GF-D8 (cell line): ENCODE data around the gene TMEM135.
"Not testable (repeated sequence)": the region's sequence is repeated elsewhere in the genome, so short reads cannot be mapped to it uniquely, and the experiment has no call there.

Experiments
- DNase-seq: peaks from one replicate; lab custom pipeline; 2025; lab: John Stamatoyannopoulos, UW

TMEM135 gene

DNA sequence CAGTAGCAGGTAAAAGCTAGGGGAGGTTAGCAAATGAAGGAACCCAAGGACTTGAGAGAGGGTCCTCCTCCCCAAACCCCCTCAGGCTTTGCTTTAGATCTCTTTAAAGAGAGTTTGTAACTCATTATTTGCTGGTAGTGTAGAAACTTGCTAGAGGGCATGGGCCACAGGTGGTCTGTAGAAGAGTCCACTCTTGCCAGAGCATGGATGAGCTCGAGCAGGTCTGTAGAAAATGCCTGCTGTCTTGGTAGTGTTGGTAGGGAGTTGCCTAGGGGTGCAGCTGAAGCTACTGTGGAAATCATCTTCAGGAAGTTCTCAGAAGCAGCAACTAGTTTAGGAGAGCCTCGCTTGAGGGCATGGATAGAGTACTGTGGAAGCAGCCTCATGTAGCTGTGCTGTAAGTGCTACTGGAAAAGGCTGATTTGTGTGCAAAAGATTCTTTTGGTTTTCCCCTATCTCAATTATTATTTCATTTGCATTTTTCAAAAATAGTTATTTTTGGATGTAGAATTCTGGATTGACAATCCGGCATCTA lies 104.3 kb downstream of the TMEM135 start:
- no peak for DNase-seq

DNA sequence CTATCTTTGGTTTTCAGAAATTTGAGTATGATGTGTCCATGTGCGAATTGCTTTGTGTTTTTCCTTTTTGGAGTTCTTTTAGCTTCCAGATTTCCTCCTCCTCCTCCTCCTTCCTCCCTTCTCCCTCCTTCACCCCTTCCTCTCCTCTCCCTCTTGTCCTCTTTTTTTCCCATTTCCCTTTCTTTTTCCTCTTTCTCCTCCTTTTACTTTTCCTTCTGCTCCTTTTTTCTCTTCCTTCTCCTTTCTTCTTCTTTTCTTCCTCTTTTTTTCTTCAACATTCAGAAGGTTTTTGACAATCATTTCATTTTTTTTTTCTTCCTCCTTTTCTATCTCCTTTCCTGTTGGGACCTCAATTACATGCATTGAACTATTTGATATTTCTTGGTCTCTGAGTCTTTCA lies 104.9 kb downstream of the TMEM135 start:
- no peak for DNase-seq

DNA sequence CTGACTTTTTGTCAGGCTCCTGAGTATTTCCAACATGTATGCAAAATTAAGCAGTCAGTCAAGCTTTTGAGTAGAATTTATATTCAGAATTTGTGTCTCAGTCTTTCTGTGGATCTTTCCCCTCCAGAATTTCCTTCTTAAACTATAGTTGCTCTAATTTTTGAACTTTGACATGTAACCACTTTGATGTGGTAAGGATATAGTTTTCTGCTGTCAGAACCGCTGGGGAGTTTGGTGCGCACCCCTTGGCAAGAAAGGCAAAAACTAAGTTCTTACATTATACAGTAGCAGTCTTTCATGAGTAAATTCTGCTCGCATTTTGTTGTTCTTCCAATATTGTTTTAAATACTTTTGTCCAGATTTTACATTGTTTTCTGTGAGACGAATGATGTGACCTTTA lies 105.9 kb downstream of the TMEM135 start:
- DNase-seq, result no peak

DNA sequence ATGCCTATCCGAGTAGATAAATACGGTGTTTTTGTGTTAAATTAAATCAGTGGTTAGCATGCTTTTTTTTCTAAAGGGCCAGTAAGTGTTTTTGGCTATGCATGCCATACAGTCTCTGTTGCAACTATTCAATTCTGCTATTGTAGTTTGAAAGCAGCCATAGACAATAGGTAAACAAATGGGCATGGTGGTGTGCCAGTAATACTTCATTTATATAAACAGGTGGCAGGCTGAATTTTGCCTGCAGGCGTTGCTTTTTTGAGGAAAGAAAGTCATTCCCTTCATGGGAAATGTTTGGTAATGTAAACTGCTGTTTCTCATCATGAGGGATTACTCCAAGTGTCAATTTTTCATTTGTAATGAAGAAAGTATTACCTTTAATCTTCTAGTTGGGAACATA lies 106.5 kb downstream of the TMEM135 start:
- no peak for DNase-seq

DNA sequence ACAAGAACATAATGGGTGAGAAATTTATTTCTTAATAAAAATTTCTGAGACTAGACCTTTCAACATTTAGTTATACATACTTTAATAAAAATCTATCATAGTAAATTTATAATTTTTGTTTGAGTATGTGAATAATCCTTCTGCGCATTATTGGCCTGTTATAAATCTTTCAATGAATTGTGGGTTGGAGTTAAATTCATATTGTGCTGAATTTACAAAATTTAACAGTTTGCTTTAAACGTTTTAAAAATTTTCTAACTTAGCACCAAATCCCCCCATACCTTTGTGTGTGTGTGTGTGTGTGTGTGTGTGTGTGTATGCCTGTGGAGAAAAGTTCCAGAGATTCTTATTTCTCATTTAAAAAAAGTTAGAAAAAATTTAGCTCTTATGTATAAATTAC lies 111.0 kb downstream of the TMEM135 start:
- DNase-seq, result no peak

DNA sequence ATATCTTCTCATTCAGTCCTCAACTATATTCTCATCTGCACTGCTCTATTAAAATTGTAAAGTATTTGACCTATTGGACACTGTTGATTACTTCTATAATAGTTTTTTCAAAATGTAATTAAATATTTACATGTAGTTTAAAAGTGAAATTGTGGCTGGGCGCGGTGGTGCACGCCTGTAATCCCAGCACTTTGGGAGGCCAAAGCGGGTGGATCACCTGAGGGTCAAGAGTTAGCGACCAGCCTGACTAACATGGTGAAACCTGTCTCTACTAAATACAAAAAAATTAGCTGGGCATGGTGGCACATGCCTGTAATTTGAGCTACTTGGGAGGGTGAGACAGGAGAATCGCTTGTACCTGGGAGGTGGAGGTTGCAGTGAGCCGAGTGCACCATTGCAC lies 112.0 kb downstream of the TMEM135 start:
- not testable (repeated sequence) for DNase-seq

DNA sequence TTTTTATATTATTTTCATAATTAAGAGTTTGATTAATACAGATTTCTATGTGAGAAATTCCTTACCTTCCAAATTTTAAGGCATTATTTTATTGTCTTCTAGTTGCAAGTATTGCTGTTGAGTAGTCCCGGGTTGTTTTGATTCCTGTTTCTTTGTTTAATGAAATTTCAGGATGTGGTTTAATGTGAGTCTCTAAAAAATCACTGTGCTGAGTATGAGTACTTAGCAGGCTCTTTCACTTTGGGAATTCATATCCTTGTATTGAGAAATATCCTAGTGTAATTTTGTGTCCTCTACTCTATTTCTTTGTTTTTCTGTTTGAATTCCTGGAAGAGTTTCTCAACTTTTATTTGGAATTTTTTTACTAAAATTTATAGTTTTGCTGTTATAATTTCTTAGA lies 113.2 kb downstream of the TMEM135 start:
- no peak for DNase-seq

DNA sequence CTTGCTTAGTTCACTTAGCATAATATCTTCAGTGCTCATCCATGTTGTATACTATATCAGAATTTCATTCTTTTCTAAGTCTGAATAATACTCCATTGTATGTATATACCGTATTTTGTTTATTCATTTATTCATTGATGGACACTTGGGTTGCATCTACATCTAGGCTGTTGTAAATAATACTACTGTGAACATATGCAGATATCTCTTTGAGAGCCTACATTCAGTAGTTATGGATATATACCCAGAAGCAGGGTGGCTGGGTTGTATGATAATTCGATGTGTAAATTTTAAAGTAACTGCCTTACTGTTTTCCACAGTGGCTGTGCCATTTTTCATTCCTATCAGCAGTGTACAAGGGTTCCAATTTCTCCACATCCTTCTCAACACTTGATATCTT lies 116.5 kb downstream of the TMEM135 start:
- no peak for DNase-seq

DNA sequence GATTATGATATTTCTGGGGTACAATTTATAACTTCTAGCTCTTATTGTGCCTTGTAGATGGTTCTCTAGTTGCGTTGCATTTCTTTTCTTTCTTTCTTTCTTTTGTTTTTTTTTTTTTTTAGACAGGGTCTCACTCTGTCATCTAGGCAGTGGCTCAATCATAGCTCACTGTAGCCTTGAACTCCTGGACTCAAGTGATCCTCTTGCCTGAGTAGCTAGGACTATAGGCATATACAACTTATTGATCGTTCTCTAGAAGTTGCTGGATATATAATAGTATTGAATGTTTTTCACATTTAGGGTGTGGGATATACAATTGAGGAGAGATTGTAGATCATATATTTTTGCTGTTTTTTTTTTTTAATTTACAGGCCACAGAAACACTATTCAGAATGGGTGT lies 119.2 kb downstream of the TMEM135 start:
- no peak for DNase-seq

DNA sequence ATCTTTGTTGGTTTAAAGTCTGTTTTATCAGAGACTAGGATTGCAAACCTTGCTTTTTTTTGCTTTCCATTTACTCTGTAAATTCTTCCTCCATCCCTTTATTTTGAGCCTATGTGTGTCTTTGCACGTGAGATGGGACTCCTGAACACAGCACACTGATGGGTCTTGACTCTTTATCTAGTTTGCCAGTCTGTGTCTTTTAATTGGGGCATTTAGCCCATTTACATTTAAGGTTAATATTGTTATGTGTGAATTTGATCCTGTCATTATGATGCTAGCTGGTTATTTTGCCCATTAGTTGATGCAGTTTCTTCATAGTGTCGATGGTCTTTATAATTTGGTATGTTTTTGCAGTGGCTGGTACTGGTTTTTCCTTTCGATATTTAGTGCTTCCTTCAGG lies 131.3 kb downstream of the TMEM135 start:
- DNase-seq, result not testable (repeated sequence)

DNA sequence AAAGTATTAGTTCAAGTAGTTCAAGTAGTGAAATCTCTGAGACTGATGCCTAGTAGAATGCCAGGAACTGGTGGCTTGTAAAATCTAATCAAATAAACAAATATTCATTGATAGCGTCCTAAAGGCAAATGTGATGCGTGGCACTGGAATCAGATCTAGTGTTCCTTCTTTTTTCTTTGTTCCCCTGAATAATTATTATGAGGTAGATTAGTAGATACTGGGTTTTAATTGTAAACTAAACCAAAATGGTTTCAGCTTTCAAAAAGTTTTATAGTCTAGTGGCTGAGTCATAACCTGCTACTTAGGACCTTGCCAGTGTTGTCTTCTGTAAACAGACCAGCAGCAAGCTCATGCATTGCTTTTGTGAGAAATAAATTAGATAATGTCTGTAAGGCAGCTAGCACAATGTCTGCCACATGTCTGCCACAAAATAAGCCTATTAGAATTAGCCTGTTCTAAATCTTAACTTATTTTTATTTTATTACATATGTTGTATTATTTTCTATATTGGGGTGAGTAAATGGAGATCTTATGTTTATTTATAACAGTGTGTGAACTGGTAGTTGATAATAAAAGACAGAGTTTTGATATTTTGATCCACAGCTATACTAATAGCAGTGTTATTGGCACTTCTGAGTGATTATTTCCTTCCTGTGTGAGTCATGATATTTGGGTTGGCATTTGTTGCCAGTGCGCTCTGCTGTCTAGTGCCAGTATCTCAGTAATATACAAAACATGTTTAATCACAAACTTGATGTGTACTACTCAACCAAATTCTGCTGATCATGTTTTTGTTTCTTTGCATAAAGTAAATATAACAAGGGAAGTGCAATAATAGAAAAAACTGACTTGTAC lies 135.7 kb downstream of the TMEM135 start:
- DNase-seq, result no peak

DNA sequence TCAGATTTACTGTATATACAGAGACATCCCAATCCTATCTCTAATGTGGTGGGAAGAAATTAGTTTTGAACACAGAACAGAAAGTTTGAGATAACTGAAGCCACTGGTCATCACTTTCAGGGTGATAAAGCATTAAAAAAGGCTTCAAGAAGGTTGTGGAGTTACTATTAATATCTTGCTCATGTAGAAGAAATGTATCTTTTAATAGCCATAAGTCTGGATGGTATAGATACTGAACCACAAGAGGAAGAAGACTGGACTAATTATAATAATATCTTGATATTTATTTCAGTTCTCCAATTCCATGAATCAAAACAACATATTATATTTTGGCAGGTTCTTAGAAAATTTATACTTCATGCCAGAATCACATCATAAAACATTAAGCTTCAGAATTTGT lies 137.1 kb downstream of the TMEM135 start:
- no peak for DNase-seq

DNA sequence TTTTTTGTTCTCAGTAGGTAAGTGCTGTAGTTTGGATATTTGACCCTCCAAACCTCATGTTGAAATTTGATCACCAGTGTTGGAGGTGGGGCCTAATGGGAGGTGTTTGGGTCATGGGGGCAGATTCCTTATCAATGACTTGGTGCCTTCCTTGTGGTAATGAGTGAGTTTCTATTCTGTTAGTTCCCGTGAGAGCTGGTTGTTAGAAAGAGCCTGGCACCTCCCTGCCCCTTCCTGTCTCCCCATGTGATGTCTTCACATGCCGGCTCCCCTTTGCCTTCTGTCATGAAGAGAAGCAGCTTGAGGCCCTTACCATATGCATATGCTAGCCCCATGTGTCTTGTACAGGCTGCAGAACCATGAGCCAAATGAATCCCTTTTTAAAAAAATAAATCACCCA lies 138.3 kb downstream of the TMEM135 start:
- no peak for DNase-seq

DNA sequence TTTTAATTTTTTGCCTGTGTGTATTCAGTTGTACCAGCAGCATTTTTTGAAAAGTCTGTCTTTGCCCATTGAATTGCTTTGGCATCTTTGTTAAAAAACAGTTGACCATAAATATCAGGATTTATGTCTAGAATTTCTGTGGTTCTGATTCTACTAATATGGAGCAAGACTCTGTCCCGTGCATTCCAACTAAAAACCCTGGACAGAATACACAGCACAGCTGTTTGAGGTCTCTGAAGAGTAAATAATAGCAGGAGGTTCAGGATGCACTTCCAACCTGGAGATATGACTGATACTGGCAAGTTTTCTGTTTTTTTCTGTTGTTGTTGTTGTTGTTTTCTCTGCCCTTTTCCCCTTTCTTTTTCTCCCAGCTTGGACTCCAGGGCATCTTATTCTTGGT lies 141.9 kb downstream of the TMEM135 start:
- no peak for DNase-seq

DNA sequence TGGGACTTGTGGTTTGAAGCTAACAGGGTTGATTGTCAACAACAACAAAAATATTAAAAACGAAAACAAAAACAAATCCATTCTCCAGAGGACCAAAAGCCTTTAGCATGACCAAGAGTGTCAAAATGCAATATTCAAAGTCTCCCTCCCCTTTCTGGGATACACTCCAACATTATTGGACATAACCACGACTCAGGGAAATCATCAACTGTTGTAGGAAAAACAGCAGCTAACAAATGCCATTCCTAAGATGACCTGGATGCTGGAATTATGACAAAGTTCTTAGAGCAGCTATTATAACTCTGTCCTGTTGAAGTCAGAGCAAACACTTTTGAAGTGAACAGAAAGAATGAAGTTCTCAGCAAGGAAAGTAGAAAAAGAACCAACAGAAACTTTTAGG lies 143.0 kb downstream of the TMEM135 start:
- no peak for DNase-seq

DNA sequence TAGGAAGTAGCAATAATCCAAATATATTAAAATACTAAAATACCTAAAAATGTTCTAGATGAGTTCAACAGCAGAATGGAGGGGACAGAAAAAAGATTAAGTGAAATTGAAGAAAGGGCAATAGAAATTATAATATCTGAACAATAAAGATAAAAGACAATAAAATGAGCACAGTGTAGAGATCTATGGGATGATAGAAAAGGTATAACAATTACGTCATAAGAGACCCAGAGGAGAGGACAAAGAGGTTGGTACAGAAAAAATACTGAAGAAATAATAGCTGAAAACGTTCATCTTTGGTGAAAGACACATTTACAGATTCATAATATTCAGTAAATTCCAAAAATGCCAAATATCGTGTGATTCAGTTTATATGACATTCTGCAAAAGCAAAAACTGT lies 143.4 kb downstream of the TMEM135 start:
- DNase-seq, result no peak

DNA sequence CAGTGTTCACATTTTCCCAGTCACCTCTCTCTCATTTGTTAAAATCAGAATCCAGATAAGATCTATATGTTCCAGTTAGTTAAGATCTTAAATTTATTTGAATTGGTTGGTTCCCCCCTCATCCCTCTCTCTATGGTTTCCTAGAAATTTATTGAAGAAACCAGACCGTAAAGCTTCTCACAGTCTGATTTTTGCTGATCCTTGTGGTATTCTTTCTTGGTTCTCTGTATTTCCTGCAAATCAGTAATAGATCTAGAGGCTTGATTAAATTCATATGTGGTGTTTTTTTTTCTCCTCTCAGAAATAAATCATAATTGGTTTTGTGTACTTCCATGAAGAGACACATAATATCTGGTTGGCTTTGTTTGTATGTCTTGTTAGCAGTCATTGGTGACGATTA lies 147.5 kb downstream of the TMEM135 start:
- DNase-seq, result no peak

DNA sequence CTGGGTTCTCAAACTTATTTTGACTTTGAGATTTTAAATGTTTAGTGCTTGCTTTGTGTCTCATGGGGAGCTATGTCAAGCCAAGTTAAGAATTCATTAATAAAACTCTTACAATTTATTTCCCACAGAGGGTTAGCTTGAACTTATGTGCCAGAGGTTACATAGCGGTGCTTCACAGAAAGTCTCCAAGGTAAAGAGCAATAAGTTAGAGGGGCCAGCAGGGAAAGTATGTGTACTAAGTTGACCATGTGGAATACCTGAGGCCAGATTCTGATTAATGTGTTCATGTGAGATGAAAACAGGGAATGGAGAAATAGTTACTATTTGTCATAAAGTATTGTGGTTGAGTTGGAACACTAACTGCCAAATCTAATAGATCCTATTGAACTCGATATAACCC lies 149.3 kb downstream of the TMEM135 start:
- DNase-seq, result no peak

DNA sequence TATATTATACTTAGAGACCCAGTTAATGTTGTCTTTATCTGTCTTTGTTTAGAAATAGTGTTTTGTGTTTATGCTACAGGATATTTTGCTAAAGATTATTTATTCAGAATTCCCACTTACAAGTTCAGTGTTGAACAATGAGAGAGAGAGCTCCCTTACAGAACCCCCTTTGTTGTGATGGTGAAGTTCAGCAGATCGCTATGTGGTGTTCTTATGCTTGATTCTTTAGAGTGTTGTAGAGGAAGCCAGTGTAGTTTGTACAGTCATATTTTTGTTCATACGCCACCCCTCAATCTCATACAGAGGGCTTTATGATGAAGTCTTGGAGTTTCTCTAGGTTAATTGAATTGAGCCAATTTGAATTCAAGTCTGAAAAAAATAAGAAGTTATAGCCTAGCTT lies 150.2 kb downstream of the TMEM135 start:
- DNase-seq, result no peak

DNA sequence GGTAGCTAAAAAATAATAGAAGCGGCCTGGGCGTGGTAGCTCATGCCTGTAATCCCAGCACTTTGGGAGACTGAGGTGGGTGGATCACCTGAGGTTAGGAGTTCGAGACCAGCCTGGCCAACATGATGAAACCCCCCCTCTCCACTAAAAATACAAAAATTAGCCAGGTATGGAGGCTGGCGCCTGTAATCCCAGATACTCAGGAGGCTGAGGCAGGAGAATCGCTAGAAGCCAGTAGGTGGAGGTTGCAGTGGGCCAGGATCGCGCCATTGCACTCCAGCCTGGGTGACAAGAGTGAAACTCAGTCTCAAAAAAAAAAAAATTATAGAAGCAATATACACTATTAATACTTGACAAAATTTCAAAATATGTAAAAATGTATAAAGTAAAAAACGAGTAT lies 150.7 kb downstream of the TMEM135 start:
- not testable (repeated sequence) for DNase-seq

DNA sequence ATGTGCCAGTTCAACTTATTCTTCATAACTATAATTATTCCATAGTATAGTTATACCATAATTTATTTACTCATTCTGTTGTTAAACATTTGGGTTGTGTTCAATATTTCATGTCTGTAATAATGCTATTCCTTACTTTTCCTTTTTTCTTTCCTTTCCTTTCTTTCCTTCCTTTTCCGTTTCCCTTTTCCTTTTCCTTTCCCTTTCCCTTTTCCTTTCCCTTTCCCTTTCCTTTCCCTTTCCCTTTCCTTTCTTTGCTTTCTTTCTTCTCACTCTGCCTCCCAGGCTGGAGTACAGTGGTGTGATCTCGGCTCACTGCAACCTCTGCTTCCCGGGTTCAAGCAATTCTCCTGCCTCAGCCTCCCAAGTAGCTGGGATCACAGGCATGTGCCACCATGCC lies 151.2 kb downstream of the TMEM135 start:
- not testable (repeated sequence) for DNase-seq

DNA sequence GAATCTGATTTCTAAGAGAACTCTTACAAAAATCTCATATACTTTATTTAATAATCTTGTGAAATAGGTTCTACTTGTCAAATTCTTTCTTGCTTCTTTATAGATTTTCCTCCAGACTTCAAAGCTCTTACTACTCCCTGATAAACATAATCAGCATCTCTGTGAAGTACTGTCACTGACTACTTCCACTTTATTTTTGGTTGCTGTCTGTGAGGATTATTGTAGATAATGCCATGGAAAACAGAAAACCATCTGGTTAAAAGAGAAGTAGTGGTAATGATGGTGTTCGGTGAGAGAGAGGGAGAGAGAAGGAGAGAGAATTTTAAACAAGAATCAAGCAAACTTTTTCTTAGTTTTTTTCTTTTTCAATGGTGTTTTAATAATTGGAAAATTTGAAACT lies 152.3 kb downstream of the TMEM135 start:
- DNase-seq, result no peak

DNA sequence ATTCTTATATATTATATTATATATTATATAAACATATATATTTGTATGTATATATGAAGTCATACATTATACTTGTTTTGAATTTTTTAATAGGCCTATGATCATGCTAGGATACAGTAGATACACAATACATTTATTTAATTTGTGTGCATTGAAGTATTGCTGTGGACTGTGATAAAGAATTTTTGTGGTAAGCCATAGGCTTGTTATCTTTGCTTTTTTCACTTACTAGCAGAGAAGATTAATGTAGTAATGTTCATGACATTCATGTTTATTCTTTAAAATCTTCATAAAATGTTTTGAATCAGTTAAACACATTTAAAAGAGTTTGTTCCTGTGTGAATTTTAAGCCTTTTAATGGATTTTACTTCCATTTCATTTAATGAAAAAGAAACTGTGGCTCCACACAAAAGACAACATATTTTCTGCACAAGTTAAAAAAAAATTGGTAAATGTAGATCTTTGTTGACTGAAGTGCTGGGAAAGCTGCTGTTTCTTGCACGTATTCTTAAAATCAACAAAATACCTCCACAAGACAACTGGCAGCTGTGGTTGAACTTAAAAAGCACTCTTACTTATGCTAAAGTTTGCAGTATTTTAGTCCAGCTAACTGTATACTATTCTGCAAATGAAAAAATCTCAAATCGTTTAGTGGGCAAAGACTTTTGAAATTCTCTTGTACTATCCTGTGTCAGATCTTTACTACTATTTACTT lies 156.2 kb downstream of the TMEM135 start:
- no peak for DNase-seq
